Activated CD4-positive, CD25-positive, alpha-beta regulatory T cell treated with anti-CD3 and anti-CD28 coated beads, Interleukin-2, amount 50 U/mL, for 16 hours (primary cell): ENCODE results near the gene ANKHD1.
A peak's percentile ranks its signal among the peaks of the same experiment; 100 is the strongest.
"Not testable (repeated sequence)": the region's sequence is repeated elsewhere in the genome, so short reads cannot be mapped to it uniquely, and the experiment has no call there.

Source experiments
- DNase-seq: peaks from one replicate; pipeline ENCODE4 v3.0.0-alpha.2; 2020; ENCODE audit warnings: low read depth, low spot score

ANKHD1 gene

GRCh38 chr5:140372971-140373487, 28.6 kb upstream of the ANKHD1 start:
- no peak for DNase-seq

DNA sequence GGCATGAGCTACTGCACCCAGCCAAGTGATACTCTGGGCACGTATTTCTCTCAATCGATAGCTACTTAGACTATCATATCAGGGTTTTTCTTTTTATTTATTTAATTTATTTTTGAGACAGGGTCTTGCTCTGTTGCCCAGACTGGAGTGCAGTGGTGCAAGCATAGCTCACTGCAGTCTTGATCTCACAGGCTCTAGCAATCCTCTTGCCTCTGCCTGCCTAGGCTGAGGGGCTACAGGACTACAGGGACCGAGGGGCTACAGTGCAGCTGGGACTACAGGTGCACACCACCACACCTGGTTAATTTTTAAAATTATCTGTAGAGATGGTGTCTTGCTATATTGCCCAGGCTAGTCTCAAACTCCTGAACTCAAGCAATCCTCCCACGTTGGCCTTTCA, 20.3 kb upstream of the ANKHD1 start:
- DNase-seq = no peak

DNA sequence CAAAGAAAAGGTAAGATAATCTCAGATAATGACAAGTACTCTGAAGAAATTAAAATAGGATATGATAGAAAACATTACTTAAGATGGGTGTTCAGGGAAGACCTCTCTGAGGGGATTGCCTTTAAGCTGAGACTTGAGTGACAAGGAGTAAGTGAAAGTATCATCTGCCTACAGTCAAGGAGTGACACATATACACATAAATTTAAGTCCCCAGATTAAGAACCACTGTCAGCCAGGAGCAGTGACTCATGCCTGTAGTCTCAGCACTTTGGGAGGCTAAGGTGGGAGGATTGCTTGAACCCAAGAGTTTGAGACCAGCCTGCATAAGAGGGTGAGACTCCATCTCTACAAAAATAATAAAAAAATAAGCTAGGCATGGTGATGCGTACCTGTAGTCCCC, 19.7 kb upstream of the ANKHD1 start:
- no peak for DNase-seq

DNA sequence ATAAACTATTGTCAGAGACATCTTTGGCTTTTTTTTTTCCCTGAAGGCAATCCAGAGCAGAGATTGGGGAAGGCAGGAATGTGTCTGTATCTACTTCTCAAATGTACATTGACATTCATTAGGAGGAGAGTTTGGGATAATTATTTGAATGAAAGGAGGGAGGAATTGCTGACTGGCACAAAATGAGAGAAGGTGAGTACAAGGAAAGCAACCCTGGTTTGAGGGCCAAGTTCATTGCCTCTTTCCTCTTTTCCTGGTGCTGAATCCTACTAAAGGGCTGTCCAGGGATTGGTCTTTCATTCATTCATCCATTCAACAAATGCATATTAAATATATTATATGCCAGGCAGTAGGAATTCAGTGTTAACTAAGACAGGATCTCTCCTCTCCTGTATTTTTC, 18.8 kb upstream of the ANKHD1 start:
- no peak for DNase-seq

GRCh38 chr5:140383300-140383699, 18.3 kb upstream of the ANKHD1 start:
- no peak for DNase-seq

- DNase-seq = no peak
Measured at GRCh38 chr5:140388052-140388451, 13.6 kb upstream of the ANKHD1 start.

- no peak for DNase-seq
Measured at GRCh38 chr5:140391312-140391711, 10.3 kb upstream of the ANKHD1 start.

GRCh38 chr5:140391732-140392131, 9.9 kb upstream of the ANKHD1 start:
- DNase-seq = no peak

- no peak for DNase-seq
Measured at GRCh38 chr5:140393738-140394137, 7.9 kb upstream of the ANKHD1 start.

DNA sequence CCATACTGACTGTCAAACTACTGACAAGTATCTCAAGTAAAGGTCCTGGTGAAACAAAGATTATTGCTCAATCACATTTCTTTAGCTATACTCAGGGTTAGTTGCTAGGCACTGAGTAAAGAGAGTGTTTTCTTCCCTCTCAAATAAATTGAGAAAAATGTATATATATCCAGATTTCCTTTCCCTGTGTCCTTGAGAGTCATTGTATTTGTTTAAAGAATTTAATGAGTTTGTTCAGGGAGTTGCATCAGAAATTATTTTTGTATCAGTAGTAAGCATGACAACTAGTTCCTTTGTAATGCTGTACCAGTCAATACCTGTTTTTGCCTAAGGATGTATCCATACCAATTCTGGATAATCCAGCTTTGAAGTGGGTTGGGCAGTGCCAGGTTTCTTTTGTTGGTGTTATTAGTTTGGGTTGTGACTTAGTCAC, 3.2 kb upstream of the ANKHD1 start:
- no peak for DNase-seq

DNA sequence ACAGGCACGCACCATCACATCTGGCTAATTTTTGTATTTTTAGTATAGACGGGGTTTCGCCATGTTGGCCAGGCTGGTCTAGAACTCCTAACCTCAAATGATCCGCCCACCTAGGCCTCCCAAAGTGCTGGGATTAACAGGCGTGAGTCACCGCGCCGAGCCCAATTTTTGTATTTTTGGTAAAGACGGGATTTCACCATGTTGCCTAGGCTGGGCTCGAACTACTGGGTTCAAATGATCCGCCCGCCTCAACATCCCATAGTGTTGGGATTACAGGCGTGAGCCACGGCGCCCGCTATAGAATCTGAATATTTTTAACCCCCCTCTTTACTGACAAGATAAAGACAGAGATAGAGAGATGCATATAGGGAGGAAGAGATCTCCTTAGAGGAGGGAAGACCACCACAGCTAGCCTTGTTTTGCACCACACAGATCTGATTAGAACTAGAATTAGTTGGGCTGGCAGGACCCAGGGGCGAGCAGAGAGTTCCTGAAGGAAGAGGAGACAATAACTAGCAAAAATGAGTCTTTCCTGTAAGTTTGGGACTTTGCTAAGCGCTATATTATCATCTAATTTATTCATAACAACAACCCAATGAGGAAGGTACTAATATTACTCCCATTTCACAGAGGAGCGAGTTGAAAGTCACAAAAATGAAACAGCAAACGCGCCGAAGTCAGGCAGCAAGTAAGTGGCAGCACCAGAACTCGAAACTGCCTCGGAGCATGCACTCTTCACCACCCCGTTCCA, 1.5 kb upstream of the ANKHD1 start:
- no peak for DNase-seq

- DNase-seq = peak; percentile 74
Measured at GRCh38 chr5:140400730-140401361, 787 bp upstream of the ANKHD1 start.

- peak; percentile 13 for DNase-seq
Measured at GRCh38 chr5:140402258-140403074, 833 bp downstream of the ANKHD1 start.

DNA sequence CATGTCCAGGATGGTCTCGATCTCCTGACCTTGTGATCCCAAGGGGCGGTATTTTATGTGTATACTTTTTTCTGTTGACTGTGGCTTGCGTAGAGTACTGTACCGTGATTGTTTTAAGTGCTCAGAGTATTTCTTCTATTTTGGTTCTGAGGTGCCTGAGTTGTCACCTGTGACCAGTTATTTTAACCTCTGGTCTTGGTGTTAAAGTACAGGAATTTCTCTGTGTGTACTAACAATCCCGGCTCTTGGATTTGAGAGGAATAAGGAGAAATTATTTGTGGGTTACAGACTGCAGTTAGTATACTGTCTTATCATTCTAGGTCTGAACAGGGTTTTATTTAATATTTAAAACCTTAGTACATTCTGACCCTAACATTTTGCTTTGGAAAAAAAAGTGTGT, 2.0 kb downstream of the ANKHD1 start:
- no peak for DNase-seq

- no peak for DNase-seq
Measured at GRCh38 chr5:140408750-140409241, 7.2 kb downstream of the ANKHD1 start.

DNA sequence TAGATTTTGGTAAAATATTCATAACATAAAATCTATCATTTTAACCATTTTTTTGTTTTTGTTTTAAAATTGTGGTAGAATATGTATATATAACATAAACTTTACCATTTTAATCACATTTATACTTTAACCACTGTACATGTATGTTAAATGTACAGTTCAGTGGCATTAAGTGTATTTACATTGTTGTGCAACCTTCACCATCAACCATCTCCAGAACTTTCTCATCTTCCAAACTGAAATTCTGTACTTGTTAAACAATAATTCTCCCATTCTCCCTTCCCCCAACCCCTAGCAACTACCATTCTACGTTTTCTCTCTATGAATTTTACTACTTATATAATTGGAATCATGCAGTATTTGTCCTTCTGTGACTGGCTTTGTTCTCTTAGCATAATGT, 11.6 kb downstream of the ANKHD1 start:
- DNase-seq = no peak

DNA sequence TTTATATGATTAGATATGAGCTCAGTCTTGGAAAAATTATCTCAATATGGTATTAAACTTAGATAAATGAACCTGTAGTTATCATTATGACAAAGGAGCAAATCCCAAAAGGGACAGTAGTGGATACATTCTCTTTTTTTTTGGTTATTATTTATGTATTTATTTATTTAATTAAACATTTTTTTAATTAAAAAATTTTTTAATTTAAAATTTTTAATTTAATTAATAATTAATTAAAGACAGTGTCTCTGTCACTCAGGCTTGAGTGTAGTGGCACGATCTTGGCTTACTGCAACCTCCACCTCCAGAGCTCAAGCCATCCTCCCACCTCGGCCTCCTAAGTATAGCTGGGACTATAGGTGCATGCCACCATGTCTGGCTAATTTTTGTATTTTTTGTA, 15.6 kb downstream of the ANKHD1 start:
- no peak for DNase-seq

DNA sequence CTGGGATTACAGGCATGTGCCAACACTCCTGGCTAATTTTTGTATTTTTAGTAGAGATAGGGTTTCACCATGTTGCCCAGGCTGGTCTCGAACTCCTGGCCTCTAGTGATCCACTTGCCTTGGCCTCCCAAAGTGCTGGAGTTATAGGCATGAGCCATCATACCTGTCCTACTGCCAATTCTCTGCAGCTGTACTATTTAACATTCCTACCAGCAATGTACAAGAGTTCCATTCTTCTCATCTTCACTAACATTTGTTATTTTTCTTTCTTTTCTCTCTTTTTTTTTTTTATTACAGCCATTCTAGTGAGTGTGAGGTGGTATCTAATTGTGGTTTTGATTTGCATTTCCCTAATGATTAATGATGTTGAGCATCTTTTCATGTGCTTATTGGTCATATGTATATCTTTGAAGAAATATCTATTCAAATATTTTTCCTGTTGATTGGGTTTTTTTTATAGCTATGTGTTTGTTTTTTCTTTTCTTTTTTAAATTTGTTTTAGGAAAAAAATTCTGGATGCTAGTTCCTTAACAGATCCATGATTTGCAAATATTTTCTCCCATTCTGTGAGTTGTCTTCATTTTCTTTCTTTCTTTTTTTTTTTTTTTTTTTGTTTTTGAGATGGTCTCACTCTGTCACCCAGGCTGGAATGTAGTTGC, 17.4 kb downstream of the ANKHD1 start:
- DNase-seq = no peak

- DNase-seq = no peak
Measured at GRCh38 chr5:140420226-140420570, 18.6 kb downstream of the ANKHD1 start.

- DNase-seq = no peak
Measured at GRCh38 chr5:140420665-140421361, 19.2 kb downstream of the ANKHD1 start.

DNA sequence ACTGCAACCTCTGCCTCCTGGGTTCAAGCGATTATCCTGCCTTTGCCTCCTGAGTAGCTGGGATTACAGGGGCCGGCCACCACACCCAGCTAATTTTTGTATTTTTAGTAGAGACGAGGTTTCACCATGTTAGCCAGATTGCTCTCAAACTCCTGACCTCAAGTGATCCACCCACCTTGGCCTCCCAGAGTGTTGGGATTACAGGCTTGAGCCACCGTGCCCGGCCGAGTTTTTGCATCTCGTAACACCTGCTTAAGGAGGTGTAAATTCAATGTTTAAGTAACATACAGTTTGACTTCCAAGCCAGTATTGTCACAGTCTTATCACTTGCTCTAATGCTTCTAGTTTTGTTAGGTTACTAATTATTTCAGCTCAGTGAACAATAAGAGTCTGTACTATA, 19.7 kb downstream of the ANKHD1 start:
- not testable (repeated sequence) for DNase-seq
